ENCODE measurements around the gene PPDPF.

PPDPF gene

DNA sequence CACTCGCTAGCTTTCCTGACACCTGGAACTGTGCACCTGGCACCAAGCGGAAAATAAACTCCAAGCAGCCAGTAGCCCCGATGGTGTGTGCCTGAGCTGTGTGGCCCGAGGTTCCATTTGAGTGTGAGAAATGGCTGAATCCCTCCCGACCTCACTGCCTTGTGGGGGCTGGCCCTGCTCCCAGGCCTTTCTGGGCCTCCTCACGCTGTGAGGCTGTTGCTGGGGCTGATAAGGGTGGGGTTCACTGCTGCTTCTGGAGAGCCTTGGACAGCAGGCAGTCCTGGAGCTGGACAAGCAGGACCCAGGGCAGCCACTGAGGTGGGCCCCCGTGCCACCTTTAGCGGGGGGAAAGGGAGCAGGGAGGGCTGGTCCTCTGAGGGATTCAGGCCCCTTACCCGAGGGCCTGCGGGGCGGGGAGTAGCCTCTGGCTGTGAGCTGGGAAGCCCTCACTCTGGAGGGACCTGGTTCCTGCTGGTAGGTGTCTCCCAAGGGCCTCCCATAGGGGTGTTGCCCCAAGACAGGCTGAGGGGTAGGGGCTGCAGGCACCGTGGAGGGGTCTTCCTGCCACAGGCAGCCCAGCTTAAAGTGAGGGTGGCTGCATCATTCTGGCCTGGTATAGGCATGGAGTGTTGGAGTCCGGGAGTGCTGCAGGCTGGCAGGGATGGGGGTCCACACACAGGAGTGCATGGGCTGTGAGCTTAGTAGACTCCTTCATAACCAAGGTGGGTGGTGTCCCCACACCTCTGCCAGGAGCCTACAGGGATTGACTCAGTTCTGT, 1.7 kb downstream of the PPDPF start:
- peak; percentile 30 for DNase-seq (ENCODE audit: low read depth, low spot score)

DNA sequence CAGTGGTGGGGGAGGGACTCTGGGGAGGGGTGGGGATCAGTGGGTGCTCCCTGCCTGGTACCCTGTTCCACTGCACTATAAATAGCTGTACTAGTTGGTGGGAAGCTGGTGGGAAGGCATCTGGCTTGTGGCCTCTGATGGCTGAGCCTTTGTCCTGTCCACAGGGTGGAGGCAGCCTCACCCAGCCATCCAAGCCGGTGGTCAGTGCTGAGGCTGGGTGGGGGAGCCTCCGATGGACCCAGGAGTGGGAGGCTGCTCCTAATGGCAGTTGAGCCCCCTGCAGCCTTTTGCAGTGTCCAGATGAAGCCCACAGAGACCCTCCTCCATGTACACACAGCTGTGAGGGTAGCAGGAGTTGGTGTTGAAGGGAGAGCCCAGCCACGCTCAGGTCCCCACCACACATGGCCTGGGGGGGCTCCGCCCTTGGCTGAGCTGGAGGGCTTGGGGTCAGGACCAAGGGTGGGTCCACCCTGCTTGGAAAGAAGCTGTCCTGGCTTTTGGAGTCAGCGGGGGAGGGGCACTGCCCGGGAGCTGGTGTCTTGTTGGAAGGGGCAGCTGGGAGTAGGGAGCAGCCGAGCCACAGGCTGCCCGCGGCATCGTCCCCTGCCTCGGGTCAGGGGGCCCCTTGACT, 2.5 kb downstream of the PPDPF start:
- no peak for DNase-seq (ENCODE audit: low read depth, low spot score)

DNA sequence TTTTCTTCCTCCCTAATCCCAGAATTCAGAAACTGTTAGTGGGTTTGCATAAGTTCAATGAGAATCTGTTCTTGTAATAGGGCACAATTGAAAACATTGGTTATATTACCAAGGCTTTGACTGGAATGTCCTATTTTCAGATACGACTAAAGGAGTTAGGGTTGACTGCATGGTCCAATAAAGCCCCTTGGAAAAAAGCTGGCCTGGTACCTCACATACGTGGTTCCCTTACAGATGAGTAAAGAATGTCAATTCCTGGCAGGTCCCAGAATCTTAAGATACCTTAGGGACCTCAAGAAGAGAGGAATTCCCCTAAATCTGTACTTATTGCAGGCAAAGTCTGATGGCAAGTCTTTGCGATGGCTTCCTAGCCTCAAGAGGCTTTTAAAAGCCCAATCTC, 4.6 kb downstream of the PPDPF start:
- no peak for DNase-seq (ENCODE audit: low read depth, low spot score)

DNA sequence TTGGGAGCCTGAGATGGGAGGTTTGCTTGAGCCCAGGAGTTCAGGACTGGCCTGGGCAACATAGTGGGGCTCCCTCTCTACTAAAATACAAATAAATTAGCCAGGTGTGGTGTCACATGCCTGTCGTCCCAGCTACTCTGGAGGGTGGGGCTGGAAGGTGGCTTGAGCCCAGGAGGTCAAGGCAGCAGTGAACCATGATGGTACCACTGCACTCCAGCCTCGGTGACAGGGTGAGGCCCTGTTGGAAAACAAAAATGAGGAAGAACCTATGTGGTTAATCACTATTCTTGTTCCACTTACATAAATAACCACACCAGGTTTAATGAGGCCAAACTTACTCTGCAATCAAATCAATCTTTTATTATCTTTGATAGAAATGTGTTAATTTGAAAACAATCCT, 5.4 kb downstream of the PPDPF start:
- no peak for DNase-seq (ENCODE audit: low read depth, low spot score)

DNA sequence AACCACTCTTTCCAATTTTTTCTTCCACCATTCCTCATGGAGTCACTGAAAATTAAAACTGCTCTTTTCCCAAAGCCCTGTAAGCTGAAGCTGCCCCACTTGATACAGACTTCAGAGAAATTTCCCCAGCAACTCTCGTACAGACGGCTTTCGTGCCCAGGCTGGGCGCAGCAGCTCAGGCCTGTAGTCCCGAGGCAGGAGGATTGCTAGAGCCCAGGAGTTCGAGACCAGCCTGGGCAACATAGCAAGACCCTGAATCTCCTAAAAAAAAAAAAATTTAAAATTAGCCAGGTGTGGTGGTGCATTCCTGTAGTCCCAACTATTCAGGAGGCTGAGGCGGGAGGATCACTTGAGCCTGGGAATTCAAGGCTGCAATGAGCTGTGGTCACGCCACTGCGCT, 6.6 kb downstream of the PPDPF start:
- no peak for DNase-seq (ENCODE audit: low read depth, low spot score)

DNA sequence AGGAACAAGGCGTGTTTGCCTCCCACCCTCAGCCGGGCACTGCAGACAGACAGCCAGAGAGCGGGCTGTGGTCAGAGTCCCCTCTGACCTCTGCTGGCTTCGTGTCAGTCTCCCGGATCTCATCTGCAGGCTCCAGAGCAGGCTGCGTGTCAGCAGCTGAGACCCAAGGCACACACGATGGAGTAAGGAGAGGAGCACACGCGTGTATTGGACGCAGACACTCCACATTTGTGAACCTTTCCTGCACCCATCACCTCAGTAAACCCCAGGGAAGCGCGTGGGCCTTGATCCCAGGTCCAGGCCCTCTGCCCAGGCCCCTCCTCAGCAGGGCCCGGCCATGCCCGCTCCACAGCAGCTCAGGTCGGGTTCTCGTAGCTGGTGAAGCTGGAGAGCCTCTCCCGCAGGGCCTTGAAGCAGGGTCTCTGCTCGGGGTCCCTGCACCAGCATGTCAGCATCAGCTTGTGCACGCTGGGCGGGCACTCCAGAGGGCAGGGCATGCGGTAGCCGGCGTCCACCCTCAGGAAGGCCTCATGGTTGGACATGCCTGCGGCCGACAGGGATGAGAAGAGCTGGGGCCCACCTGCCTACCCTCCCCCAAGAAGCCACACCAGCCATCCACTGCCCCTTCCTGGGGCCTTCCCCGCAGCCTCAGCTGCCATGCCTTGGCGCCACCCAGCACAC, 8.8 kb downstream of the PPDPF start:
- no peak for DNase-seq (ENCODE audit: low read depth, low spot score)

DNA sequence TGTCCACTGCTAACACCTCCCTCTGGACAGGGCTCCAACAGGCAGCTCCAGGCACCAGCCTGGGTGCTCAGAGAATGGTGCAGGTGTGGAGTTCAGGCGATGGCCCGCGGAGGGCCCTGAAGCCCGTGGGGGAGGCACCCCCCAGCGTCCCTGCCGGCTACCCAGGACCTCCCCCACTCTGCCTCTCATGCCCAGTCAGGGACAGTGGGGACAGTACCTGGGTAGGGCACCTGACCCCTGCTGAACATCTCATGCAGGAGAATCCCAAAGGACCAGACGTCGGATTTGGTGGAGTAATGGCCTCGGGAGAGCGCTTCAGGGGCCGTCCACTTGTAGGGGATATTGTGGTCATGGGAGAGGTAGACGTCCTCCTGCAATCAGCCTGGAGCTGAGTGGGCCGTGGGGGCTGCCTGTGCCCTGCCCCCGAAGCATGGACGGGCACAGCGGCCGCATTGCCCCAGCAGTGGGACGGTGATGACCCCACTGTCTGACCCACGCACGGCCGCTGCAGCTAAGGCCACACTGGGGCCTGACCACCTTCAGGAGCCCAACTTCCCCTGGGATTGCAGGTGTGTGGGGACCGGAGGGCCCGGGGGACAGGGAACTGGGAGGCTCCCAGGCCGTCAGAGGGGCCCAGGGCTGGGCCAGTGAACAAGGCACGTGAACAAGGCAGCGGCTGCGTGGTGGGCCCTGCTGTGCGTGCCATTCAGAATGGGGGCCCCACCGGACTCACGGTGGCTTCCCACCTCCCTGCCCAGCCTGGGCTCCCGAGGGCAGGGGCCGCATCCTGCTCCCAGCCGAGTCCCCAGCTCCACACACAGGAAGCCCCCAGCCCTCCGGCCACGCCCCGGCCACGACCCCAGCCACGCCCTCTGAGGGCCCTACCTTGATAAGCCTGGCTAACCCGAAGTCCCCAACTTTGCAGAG, 9.6 kb downstream of the PPDPF start:
- DNase-seq (ENCODE audit: low read depth, low spot score), result no peak

DNA sequence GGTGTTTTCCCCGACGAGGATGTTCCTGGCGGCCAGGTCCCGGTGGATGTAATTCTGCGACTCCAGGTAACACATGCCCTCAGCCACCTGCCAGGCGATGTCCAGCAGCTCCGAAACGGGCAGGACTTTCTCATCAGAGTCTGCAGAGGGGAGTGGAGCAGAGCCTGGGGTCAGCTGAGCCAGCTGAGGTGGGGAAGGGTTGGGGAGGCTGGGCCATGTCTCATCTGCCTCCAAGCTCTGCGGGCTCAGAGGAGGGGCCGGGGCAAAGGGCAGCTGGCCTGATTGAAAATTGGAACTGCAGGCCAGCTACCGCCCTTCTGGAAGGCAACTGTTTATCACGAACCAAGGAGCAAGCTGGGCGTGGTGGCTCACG, 10.2 kb downstream of the PPDPF start:
- DNase-seq (ENCODE audit: low read depth, low spot score), result no peak

DNA sequence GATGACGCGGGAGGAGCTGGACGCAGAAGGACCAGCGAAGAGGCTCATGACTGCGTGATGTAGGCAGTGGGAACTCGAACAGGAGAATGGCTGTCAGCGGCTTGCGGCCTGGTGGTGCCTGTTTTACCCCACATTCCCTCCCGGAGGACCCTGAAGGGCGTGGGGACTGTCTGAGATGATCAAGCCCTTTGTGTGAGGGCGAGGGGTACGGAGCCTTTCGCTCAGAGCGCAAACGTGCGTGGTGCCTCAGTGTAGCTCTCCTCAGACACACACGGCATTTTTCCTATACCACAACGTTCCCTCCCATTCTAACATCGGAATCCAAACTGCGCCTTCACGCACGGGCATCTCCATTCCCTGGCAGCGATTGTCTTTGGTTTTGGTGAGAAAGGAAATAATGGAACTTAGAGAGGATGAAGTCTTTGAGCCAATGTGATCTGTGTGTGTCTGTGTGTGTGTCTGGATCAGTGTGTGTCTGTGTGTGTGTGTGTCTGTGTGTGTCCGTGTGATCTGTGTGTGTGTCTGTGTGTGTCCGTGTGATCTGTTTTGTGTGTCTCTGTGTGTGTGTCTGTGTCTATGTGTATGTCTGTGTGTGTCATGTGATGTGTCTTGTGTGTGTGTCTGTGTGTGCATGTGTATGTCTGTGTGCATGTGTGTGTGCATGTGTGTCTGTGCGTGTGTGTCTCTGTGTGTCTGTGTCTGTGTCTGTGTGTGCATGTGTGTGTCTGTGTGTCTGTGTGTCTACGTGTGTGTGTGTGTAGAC, 11.3 kb downstream of the PPDPF start:
- no peak for DNase-seq (ENCODE audit: low read depth, low spot score)

DNA sequence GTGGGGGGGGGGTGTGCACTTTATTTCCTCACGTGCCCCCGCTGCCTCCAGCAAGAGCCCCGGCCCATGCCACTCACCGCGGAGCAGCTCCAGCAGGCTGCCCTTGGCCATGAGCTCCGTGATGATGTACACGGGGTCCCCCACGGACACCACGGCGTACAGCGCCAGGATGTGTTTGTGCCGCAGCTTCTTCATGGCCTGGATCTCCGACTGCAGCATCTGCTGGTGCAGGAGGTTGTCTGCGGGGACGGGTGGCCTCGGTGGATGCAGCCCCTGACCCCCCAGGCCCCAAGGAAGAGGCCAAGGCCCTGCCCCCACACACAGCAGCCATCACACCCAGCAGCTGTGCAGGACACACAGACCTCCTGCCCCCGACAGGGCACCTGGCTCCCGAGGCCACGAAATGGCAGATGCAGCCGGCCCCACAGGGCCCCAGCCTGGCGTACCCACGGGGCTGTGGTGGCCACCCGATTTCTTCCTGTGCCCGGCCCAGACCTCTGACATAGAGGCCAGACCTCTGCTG, 11.9 kb downstream of the PPDPF start:
- no peak for DNase-seq (ENCODE audit: low read depth, low spot score)

DNA sequence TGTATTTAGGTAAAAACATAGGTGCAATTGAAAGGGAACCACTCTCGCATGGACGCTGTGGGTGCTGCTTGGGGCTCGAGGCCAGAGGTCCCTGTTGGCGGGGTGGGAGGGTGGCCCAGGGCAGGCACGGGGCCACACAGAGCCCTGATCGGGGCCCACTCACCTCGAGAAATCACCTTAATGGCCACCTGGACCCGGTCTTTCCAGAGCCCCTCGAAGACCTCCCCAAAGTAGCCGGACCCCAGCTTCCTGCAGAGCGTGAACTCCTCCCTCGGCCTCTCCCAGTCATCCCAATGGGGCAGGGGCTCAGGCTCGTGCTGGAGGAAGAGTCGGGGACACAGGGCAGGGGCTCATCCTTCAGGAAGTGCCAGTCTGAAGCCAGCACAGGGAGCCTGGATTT, 12.8 kb downstream of the PPDPF start:
- DNase-seq (ENCODE audit: low read depth, low spot score), result no peak

DNA sequence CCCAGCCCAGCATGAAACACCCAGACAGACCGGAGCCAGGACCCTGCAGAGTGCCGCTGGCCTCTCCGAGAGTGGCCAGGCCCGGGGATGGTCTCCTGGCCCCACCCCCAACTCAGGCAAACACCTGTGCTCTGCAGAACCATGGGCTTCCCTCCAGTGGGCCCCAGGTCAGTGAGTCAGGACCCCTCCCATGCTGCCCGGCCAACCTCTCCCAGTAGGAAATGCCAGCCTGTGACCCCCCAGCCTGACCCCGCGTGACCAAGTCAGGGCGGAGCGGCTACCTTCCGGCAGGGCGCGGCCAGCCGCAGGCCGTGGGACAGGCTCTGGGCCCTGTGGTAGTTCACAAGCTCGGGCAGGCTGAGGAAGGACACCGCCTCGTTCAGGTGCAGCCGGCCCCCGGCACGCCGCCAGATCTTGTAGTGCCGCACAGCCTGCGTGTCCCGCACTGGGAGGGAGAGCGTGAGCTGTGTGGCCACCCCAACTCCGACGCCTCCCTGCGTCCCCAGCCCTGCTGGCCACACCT, 13.4 kb downstream of the PPDPF start:
- DNase-seq (ENCODE audit: low read depth, low spot score), result no peak

DNA sequence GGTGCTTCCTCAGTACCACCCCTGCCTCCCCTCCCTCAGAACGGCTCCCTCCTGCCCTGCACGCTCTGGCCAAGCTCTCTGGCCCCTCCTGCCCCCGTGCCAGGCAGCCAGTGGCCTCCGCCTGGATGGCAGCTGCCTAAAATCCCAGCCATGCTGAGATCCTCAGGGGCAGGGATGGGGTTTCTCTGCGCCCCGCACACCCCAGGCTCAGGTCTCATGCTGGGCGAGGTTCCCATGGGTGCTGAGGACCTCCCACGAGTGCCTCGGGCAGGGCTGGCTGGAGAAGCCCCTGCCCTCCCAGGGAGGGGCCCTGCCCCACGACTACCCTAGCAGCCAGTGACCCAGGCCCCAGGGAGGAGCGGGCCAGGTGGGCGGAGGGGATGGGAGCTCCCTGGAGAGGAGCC, 13.9 kb downstream of the PPDPF start:
- DNase-seq (ENCODE audit: low read depth, low spot score), result no peak

DNA sequence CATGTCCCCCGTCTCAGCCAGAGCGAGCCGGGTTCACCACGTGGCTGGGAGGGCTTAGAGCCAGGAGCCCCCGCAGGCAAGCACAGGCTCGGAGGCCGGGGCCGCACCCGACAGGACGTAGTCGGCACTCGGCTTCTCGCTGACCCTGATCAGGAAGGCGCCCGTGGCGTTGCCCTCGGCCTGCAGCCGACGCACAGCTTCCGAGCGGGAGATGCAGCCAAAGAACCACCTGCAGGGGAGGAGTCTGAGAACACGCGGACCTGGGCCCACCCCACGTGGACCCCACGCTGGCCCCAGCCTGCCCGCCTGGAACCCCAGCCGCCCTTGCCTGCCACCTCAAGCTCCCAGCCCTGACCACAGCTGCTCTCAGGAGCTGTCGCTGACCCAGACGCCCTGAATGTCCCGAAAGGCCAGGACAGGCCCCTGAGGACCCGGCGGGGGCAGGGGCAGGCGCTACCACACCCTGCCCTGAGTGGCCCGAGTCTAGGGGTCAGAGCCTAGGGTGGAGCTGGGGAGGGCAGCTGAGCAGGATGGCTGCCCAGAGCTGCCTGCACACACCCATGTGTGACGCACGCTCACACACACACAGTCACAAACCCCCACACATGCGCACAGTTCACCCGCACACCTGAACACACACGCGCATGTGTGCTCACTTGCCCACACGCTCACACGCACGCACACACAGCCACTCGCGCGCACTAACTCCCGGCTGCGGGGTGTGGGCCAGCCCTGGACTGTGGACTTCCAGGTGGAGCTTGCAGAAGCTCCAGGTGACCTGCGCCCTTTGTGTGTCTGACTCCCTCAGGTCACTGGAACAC, 14.5 kb downstream of the PPDPF start:
- no peak for DNase-seq (ENCODE audit: low read depth, low spot score)

DNA sequence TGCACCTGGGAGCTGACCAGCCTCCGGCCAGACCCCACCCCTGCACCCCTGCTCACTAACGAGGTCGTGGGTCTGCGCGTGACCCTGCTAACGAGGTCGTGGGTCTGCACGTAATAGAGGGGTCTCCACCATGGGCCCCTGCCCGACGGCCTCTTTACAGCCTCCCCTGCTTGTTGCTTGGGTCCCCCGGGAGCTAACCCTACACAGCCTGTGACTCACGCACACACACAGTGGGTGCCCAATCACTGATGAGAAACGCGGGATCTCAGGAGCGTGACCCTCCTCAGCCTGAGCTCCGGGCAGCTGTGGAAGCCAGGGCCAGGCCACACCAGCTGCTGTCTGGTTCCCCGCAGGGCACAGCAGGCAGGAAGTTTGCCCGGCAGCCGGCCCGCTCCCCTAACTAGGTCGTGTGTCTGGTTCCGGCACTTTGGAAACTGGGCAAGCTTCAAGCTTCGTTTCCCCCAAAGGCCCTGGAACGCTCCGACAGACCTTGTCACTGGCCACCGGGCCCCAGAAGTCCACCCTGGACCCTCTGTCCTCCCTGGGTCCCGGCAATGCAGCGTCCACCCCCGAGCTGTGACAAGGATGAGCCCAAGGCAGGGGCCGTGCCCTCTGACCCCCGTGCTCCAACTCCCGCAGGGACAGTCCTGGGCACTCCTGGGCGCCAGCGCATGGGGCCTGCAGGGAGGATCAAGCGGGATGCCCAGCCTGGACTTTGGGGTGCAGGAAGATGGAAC, 15.8 kb downstream of the PPDPF start:
- DNase-seq (ENCODE audit: low read depth, low spot score), result no peak

DNA sequence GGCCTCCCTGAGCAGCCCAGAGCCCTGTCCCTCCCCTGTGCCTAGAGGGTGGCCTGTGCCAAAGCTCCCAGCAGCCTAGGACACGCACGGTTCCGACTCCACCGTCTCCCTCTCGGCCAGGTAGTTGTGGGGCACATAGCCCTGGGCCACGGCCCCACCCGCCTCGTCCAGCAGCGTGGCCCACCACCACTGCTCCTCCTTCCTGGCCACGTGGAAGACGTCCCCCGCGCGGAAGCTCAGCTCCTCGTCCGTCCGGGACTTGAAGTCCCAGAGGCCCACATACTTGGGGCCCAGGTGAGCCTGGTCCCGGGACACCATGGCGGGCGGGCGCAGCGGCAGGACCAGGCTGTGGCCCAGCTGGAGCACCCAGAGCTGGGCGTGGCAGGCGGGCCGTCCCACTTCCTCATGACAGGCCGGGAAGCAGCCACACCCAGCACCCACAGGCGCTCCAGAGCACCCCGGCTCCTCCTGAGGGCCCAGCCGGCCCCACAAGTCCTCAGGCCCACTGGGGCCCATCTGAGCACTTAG, 16.5 kb downstream of the PPDPF start, which contains the start of gene PTK6:
Gene PTK6 (minus strand): TSS at position 380 of the 528 bp plus-strand sequence. CDS start 62 bp downstream, at position 318.
- DNase-seq (ENCODE audit: low read depth, low spot score), result no peak

DNA sequence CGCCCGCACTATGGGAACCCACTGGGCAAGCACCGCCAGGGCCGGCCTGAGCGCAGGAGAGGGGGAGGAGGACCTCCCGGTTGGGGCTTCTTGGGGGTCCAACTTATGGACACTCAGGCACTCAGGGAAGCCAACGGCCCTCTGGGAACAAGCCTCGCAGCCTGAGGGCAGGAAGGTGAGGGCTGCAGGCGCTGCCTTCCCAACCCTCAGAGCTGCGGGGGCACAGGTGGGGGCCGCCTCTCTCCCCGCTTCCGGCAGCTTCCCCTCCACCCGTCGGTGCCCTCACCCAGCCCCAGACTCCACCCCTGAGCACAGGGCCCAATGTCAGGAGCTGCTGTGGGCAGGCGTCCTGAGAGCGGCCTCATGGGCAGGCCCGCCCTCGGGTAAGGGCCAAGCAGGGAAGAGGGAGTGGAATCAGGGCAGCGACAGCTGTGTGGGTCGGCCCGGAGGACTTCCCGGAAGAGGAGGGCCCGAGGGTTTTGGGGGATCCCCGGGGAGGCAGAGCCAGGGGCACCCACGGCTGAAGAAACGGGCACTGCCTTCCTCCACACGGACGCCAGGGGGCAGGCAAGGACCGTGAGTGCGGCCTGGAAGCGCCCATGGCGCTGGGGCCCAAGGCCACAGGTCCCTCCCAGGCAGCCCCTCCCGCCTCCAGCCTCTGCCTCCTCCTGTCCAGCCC, 17.1 kb downstream of the PPDPF start:
- peak; percentile 92 for DNase-seq (ENCODE audit: low read depth, low spot score)
